Prostate gland (tissue), 2 donors: ENCODE results near the gene PPP1R37.
A peak's percentile ranks its signal among the peaks of the same experiment; 100 is the strongest.

Experiments
- POLR2A ChIP-seq: fragments of 450-650 bp; IDR thresholded peaks from one replicate; pipeline ENCODE4 v1.6.1; 2016; ENCODE audit warnings: antibody characterized with exemption, mild to moderate bottlenecking
- TF ChIP-seq, protein P1 (sequence below), 4 experiments: fragments of 200-600 bp in 2 of 4; fragments of 450-650 bp in 2 of 4; sonication (generic) in 2 of 4; IDR thresholded peaks; 1 replicate in 3 of 4; 2 replicates in 1 of 4; pipeline ENCODE4 v1.5.1; 2016 to 2019; ENCODE audit warnings: antibody characterized with exemption in 4 of 4, mild to moderate bottlenecking in 2 of 4, moderate library complexity in 2 of 4

GRCh38 chr19:45160870-45161737, 68.1 kb downstream of the PPP1R37 start, which contains the start of gene NKPD1:
- TF ChIP-seq, protein P1, sequence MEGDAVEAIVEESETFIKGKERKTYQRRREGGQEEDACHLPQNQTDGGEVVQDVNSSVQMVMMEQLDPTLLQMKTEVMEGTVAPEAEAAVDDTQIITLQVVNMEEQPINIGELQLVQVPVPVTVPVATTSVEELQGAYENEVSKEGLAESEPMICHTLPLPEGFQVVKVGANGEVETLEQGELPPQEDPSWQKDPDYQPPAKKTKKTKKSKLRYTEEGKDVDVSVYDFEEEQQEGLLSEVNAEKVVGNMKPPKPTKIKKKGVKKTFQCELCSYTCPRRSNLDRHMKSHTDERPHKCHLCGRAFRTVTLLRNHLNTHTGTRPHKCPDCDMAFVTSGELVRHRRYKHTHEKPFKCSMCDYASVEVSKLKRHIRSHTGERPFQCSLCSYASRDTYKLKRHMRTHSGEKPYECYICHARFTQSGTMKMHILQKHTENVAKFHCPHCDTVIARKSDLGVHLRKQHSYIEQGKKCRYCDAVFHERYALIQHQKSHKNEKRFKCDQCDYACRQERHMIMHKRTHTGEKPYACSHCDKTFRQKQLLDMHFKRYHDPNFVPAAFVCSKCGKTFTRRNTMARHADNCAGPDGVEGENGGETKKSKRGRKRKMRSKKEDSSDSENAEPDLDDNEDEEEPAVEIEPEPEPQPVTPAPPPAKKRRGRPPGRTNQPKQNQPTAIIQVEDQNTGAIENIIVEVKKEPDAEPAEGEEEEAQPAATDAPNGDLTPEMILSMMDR (IDR thresholded peaks at IDR 0.05) = no peak
- peak; percentile 7 for TF ChIP-seq POLR2A
